A549 (cell line): ENCODE results near the gene ATP11A. TPM values are rescaled to one million over a fixed set of nuclear protein-coding genes. Genes with fewer than 3 reads are reported as not detected.

ENCODE experiments used
- ATAC-seq, 2 experiments: fragments of 200-7000 bp in 1 of 2; fragments of >200 bp in 1 of 2; cut with Nextera tagmentation in 1 of 2; cut with Tn5 transposase in 1 of 2; 3 replicates each; pipeline versions ENCODE4 v1.8.0 to v1.9.1; 2018 to 2020; ENCODE audit warnings: mild to moderate bottlenecking in 1 of 2, moderate library complexity in 1 of 2
- CTCF ChIA-PET: fragments of 300-600 bp; sonication (Branson Sonifier 250); formaldehyde crosslinking; extraction: SDS; loops from one replicate; lab custom pipeline; 2021; ENCODE audit warnings: antibody characterized with exemption, inconsistent platforms; lab: Yijun Ruan, JAX
- POLR2A ChIA-PET: fragments of 350-600 bp; formaldehyde crosslinking; extraction: SDS; loops from one replicate; lab custom pipeline; 2021; ENCODE audit warnings: antibody characterized with exemption, inconsistent platforms; lab: Yijun Ruan, JAX
- DNase-seq, 2 experiments: peaks; one replicate each; pipeline versions ENCODE4 v3.0.0 to v3.0.0-alpha.2; 2011 to 2016; ENCODE audit warnings: low read depth in 1 of 2, low spot score in 1 of 2
- FAIRE-seq: peaks from 2 replicates; lab custom pipeline; 2011; peaks lifted over from hg19 to GRCh38; lab: Jason Lieb, UNC
- H3K27ac ChIP-seq, 2 experiments: fragments of >200 bp; sonication (Bioruptor Twin); formaldehyde crosslinking; 3 replicates each; pipeline ENCODE4 v1.5.1; 2016 to 2017
- H3K4me1 ChIP-seq: fragments of >200 bp; sonication (Bioruptor Twin); formaldehyde crosslinking; 3 replicates; pipeline ENCODE4 v1.6.1; 2016
- H3K4me2 ChIP-seq: fragments of >200 bp; sonication (Bioruptor Twin); formaldehyde crosslinking; 3 replicates; pipeline ENCODE4 v1.6.1; 2016
- H3K4me3 ChIP-seq: fragments of >200 bp; sonication (Bioruptor Twin); formaldehyde crosslinking; 3 replicates; pipeline ENCODE4 v1.5.1; 2016
- H3K9me3 ChIP-seq: fragments of >200 bp; sonication (Bioruptor Twin); formaldehyde crosslinking; 3 replicates; pipeline ENCODE4 v1.6.1; 2016
- BHLHE40 ChIP-seq: IDR thresholded peaks from 2 replicates; pipeline ENCODE4 v1.6.1; 2012; ENCODE audit warnings: low read depth, low read length, inconsistent platforms
- CHD4 ChIP-seq: fragments of 200-600 bp; sonication (generic); IDR thresholded peaks from 2 replicates; pipeline ENCODE4 v1.6.1; 2016; ENCODE audit warnings: antibody characterized with exemption, mild to moderate bottlenecking, borderline replicate concordance
- CTCF ChIP-seq: fragments of >200 bp; sonication (Bioruptor Twin); formaldehyde crosslinking; IDR thresholded peaks from 3 replicates; pipeline ENCODE4 v1.5.1; 2016
- EHF ChIP-seq: fragments of 250-450 bp; sonication (Bioruptor Pico); IDR thresholded peaks from 2 replicates; pipeline ENCODE4 v1.5.0; 2020; ENCODE audit warnings: mild to moderate bottlenecking
- EP300 ChIP-seq, 2 experiments: fragments of >200 bp; sonication (Bioruptor Twin); formaldehyde crosslinking; IDR thresholded peaks; 2 replicates in 1 of 2; 3 replicates in 1 of 2; pipeline ENCODE4 v1.6.1; 2016 to 2017
- HES2 ChIP-seq: fragments of >200 bp; sonication (Bioruptor Twin); formaldehyde crosslinking; IDR thresholded peaks from 2 replicates; pipeline ENCODE4 v1.6.1; 2016
- HMGXB4 ChIP-seq: fragments of 250-450 bp; sonication (Bioruptor Pico); IDR thresholded peaks from 2 replicates; pipeline ENCODE4 v1.5.0; 2021; ENCODE audit warnings: mild to moderate bottlenecking, moderate library complexity, borderline replicate concordance
- MAZ ChIP-seq: fragments of 150-350 bp; IDR thresholded peaks from 2 replicates; pipeline ENCODE4 v1.6.1; 2014; ENCODE audit warnings: antibody characterized with exemption, low read depth, low read length, borderline replicate concordance
- NFE2L2 ChIP-seq: fragments of 150-350 bp; conservative IDR thresholded peaks from 2 replicates; pipeline ENCODE4 v1.6.1; 2014; ENCODE audit warnings: low read length
- POLR2A ChIP-seq: IDR thresholded peaks from 2 replicates; pipeline ENCODE4 v1.6.1; 2012; ENCODE audit warnings: mild to moderate bottlenecking, low read length
- RCOR1 ChIP-seq: fragments of 150-350 bp; IDR thresholded peaks from 2 replicates; pipeline ENCODE4 v1.6.1; 2014; ENCODE audit warnings: antibody characterized with exemption, low read length, low read depth
- REST ChIP-seq: fragments of 200-600 bp; sonication (generic); IDR thresholded peaks from 2 replicates; pipeline ENCODE4 v1.6.1; 2016; ENCODE audit warnings: antibody characterized with exemption, mild to moderate bottlenecking, moderate library complexity
- RFX5 ChIP-seq: fragments of 450-650 bp; IDR thresholded peaks from 2 replicates; pipeline ENCODE4 v1.7.1; 2014; ENCODE audit warnings: antibody characterized with exemption, mild to moderate bottlenecking, moderate library complexity
- TFCP2L1 ChIP-seq: fragments of 250-450 bp; sonication (Bioruptor Pico); IDR thresholded peaks from 2 replicates; pipeline ENCODE4 v1.5.0; 2021; ENCODE audit warnings: mild to moderate bottlenecking
- USF2 ChIP-seq: fragments of 450-650 bp; IDR thresholded peaks from 2 replicates; pipeline ENCODE4 v1.6.1; 2014; ENCODE audit warnings: antibody characterized with exemption
- ZSCAN20 ChIP-seq: fragments of 250-450 bp; sonication (Bioruptor Pico); IDR thresholded peaks from 2 replicates; pipeline ENCODE4 v1.8.0; 2022; ENCODE audit warnings: mild to moderate bottlenecking, moderate library complexity
- WGBS: methylation state at CpG from one replicate; pipeline ENCODE4 v1.1.6; 2017; ENCODE audit errors: missing lambda C conversion rate; 5-methylcytosine and 5-hydroxymethylcytosine counted together
- polyA plus RNA-seq, 4 experiments: library from polyadenylated mRNA; depleted of rRNA in 3 of 4; stranded (reverse); fragments of >200 nt; fragmentation: RNase III in 1 of 4; extraction: RNeasy Plus Mini Kit Qiagen cat#74134 plus additional on column Dnase treatment in 1 of 4; gene quantifications; 2 replicates in 3 of 4; 3 replicates in 1 of 4; pipeline ENCODE4 v1.2.3, GENCODE V29; 2011 to 2017

ATP11A gene
- polyA plus RNA-seq, 2 of the 4 experiments (the other 2 are of a cell fraction), result 4.1 to 8.0 TPM

- H3K4me3 ChIP-seq, result no peak overlapping the region
- no peak for FAIRE-seq
- CTCF ChIA-PET, result interaction anchor here (0.6 to 1.1 kb wide), 2 partner anchors 14 to 101 kb away, joined by 3 read pairs; no protein-coding TSS in a partner anchor
- TF ChIP-seq EP300 (IDR thresholded peaks at IDR 0.05), result no peak
- no peak for TF ChIP-seq HES2
- no peak for TF ChIP-seq TFCP2L1
- no peak for TF ChIP-seq CTCF
- no peak for TF ChIP-seq EHF (CRISPR knock-in tag)
- no peak for TF ChIP-seq USF2
- no peak for TF ChIP-seq MAZ
- no peak for TF ChIP-seq CHD4
- no peak for TF ChIP-seq RCOR1
- TF ChIP-seq, all 56 proteins: peak for 0
- no peak overlapping the region for H3K27ac ChIP-seq
- POLR2A ChIA-PET, result no interaction called here
- DNase-seq (no peak), ATAC-seq (no peak)
- no peaks in the 10 kb centered on the region for H3K4me1 ChIP-seq
- WGBS, result 97% methylated on average over 5 of the region's 7 CpGs
- no peaks in the 10 kb centered on the region for H3K9me3 ChIP-seq
- no peak overlapping the region for H3K4me2 ChIP-seq
These were observed 48.8 kb downstream of the ATP11A start for GRCh38 chr13:112738606-112739005.

- H3K4me3 ChIP-seq, result no peak overlapping the region
- DNase-seq (no peak), ATAC-seq (no peak), FAIRE-seq (no peak)
- no peak overlapping the region for H3K27ac ChIP-seq
- WGBS, result 94% methylated on average over 18 of the region's 19 CpGs
- no peak overlapping the region for H3K4me2 ChIP-seq
- H3K9me3 ChIP-seq, result no peaks in the 10 kb centered on the region
- H3K4me1 ChIP-seq, result no peaks in the 10 kb centered on the region
- POLR2A ChIA-PET, result no interaction called here
- CTCF ChIA-PET, result no interaction called here
- TF ChIP-seq REST (no peak), POLR2A (no peak), RFX5 (no peak), CTCF (no peak), NFE2L2 (no peak), RCOR1 (no peak), ZSCAN20 (no peak), HMGXB4 (no peak), BHLHE40 (no peak)
- TF ChIP-seq, all 56 proteins: peak for 0
These were observed 50.8 kb downstream of the ATP11A start for GRCh38 chr13:112740502-112741131.
